ENCODE data around the gene SEMA3G. TPM values are rescaled to one million over a fixed set of nuclear protein-coding genes. Genes with fewer than 3 reads are reported as not detected.
A peak's percentile ranks its signal among the peaks of the same experiment; 100 is the strongest.

SEMA3G gene
- total and polyA plus RNA-seq, 7 experiments from 2014 or later: 0.10 to 0.24 TPM; not detected in 5

GRCh38 chr3:52443791-52444687, 864 bp downstream of the SEMA3G start:
- DNase-seq: no peak
- H3K27ac Mint-ChIP-seq: no peak overlapping the region
- H3K4me3 Mint-ChIP-seq: no peak overlapping the region
- no peak for ATAC-seq
- H3K4me1 Mint-ChIP-seq: peaks cover 6 to 13% (median 9%) of the 10 kb centered on the region in 7 donors
- H3K36me3 ChIP-seq (ENCODE audit: control insufficient read depth in 2 of 3, insufficient read depth in 3 of 3, low read length in 3 of 3): no peaks in the 10 kb centered on the region
- H3K4me1 ChIP-seq (ENCODE audit: control insufficient read depth in 2 of 2, insufficient read depth in 2 of 2, low read length in 2 of 2): peaks cover 0 to 9% of the 10 kb centered on the region in 2 donors
- no peaks in the 10 kb centered on the region for H3K9me3 Mint-ChIP-seq
- H3K36me3 Mint-ChIP-seq: no peaks in the 10 kb centered on the region
- H3K4me3 ChIP-seq (ENCODE audit: low read length): no peak overlapping the region
- no peaks in the 10 kb centered on the region for H3K9me3 ChIP-seq (ENCODE audit: control insufficient read depth in 2 of 3, low read length in 3 of 3)
- no peak overlapping the region for H3K27ac ChIP-seq (ENCODE audit: low read depth, low read length)
- H3K27me3 Mint-ChIP-seq: no peaks in the 10 kb centered on the region
- no peaks in the 10 kb centered on the region for H3K27me3 ChIP-seq (ENCODE audit: control insufficient read depth in 2 of 2, insufficient read depth in 2 of 2, low read length in 2 of 2)
- intact Hi-C loops (cut with micrococcal nuclease): no loop called here
- ChIA-PET POLR2A (interaction anchor here (1.5 kb wide), 1 partner anchor 10 kb away, joined by 9 read pairs; the partner anchor contains the start of gene TNNC1), CTCF (interaction anchor here (1.3 kb wide), 1 partner anchor 13 kb away, joined by 4 read pairs; no protein-coding TSS in a partner anchor)

GRCh38 chr3:52443268-52443610, 1.7 kb downstream of the SEMA3G start:
- Mint-ChIP-seq H3K4me1 (peaks cover 6 to 13% (median 9%) of the 10 kb centered on the region in 7 donors), H3K9me3 (no peaks in the 10 kb centered on the region), H3K36me3 (no peaks in the 10 kb centered on the region), H3K27ac (no peak overlapping the region), H3K27me3 (no peaks in the 10 kb centered on the region), H3K4me3 (peak overlapping the region in 1 of 10 donors; percentile 31)
- ChIA-PET POLR2A (no interaction called here), CTCF (no interaction called here)
- H3K27me3 ChIP-seq (ENCODE audit: control insufficient read depth in 2 of 2, insufficient read depth in 2 of 2, low read length in 2 of 2): no peaks in the 10 kb centered on the region
- no peak overlapping the region for H3K27ac ChIP-seq (ENCODE audit: low read depth, low read length)
- H3K9me3 ChIP-seq (ENCODE audit: control insufficient read depth in 2 of 3, low read length in 3 of 3): no peaks in the 10 kb centered on the region
- H3K4me1 ChIP-seq (ENCODE audit: control insufficient read depth in 2 of 2, insufficient read depth in 2 of 2, low read length in 2 of 2): peaks cover 0 to 9% of the 10 kb centered on the region in 2 donors
- intact Hi-C loops (cut with micrococcal nuclease): no loop called here
- no peak overlapping the region for H3K4me3 ChIP-seq (ENCODE audit: low read length)
- DNase-seq: no peak
- no peaks in the 10 kb centered on the region for H3K36me3 ChIP-seq (ENCODE audit: control insufficient read depth in 2 of 3, insufficient read depth in 3 of 3, low read length in 3 of 3)
- no peak for ATAC-seq

- POLR2A ChIA-PET: no interaction called here
- no peak overlapping the region for H3K27ac ChIP-seq (ENCODE audit: low read depth, low read length)
- no peaks in the 10 kb centered on the region for H3K36me3 ChIP-seq (ENCODE audit: control insufficient read depth in 2 of 3, insufficient read depth in 3 of 3, low read length in 3 of 3)
- no peaks in the 10 kb centered on the region for H3K9me3 ChIP-seq (ENCODE audit: control insufficient read depth in 2 of 3, low read length in 3 of 3)
- CTCF ChIA-PET: no interaction called here
- no peaks in the 10 kb centered on the region for H3K9me3 Mint-ChIP-seq
- H3K27me3 Mint-ChIP-seq: no peaks in the 10 kb centered on the region
- peaks cover 0 to 9% of the 10 kb centered on the region in 2 donors for H3K4me1 ChIP-seq (ENCODE audit: control insufficient read depth in 2 of 2, insufficient read depth in 2 of 2, low read length in 2 of 2)
- no peaks in the 10 kb centered on the region for H3K27me3 ChIP-seq (ENCODE audit: control insufficient read depth in 2 of 2, insufficient read depth in 2 of 2, low read length in 2 of 2)
- no peak for ATAC-seq
- intact Hi-C loops (cut with micrococcal nuclease): no loop called here
- no peak overlapping the region for H3K4me3 Mint-ChIP-seq
- H3K4me1 Mint-ChIP-seq: peaks cover 6 to 12% (median 8%) of the 10 kb centered on the region in 7 donors
- DNase-seq: no peak
- no peaks in the 10 kb centered on the region for H3K36me3 Mint-ChIP-seq
- H3K4me3 ChIP-seq (ENCODE audit: low read length): no peak overlapping the region
- no peak overlapping the region for H3K27ac Mint-ChIP-seq
These were observed 2.3 kb downstream of the SEMA3G start for GRCh38 chr3:52442409-52443267.

GRCh38 chr3:52441772-52442332, 3.1 kb downstream of the SEMA3G start:
- Histone ChIP-seq H3K27me3 (ENCODE audit: control insufficient read depth in 2 of 2, insufficient read depth in 2 of 2, low read length in 2 of 2) (no peaks in the 10 kb centered on the region), H3K4me1 (ENCODE audit: control insufficient read depth in 2 of 2, insufficient read depth in 2 of 2, low read length in 2 of 2) (peaks cover 0 to 3% of the 10 kb centered on the region in 2 donors), H3K4me3 (ENCODE audit: low read length) (no peak overlapping the region), H3K36me3 (ENCODE audit: control insufficient read depth in 2 of 3, insufficient read depth in 3 of 3, low read length in 3 of 3) (no peaks in the 10 kb centered on the region), H3K9me3 (ENCODE audit: control insufficient read depth in 2 of 3, low read length in 3 of 3) (no peaks in the 10 kb centered on the region), H3K27ac (ENCODE audit: low read depth, low read length) (no peak overlapping the region)
- H3K36me3 Mint-ChIP-seq: no peaks in the 10 kb centered on the region
- POLR2A ChIA-PET: no interaction called here
- H3K27ac Mint-ChIP-seq: no peak overlapping the region
- H3K9me3 Mint-ChIP-seq: no peaks in the 10 kb centered on the region
- H3K4me3 Mint-ChIP-seq: no peak overlapping the region
- no peaks in the 10 kb centered on the region for H3K27me3 Mint-ChIP-seq
- intact Hi-C loops (cut with micrococcal nuclease): no loop called here
- ATAC-seq: no peak
- no peak for DNase-seq
- peaks cover 1 to 7% (median 3%) of the 10 kb centered on the region in 7 donors for H3K4me1 Mint-ChIP-seq
- CTCF ChIA-PET: no interaction called here

- Histone ChIP-seq H3K4me1 (ENCODE audit: control insufficient read depth in 2 of 2, insufficient read depth in 2 of 2, low read length in 2 of 2) (no peaks in the 10 kb centered on the region), H3K4me3 (ENCODE audit: low read length) (no peak overlapping the region), H3K36me3 (ENCODE audit: control insufficient read depth in 2 of 3, insufficient read depth in 3 of 3, low read length in 3 of 3) (no peaks in the 10 kb centered on the region), H3K27ac (ENCODE audit: low read depth, low read length) (no peak overlapping the region), H3K27me3 (ENCODE audit: control insufficient read depth in 2 of 2, insufficient read depth in 2 of 2, low read length in 2 of 2) (no peaks in the 10 kb centered on the region), H3K9me3 (ENCODE audit: control insufficient read depth in 2 of 3, low read length in 3 of 3) (no peaks in the 10 kb centered on the region)
- DNase-seq: no peak
- H3K4me3 Mint-ChIP-seq: no peak overlapping the region
- intact Hi-C loops (cut with micrococcal nuclease): no loop called here
- H3K4me1 Mint-ChIP-seq: peaks cover 0 to 7% (median 2%) of the 10 kb centered on the region in 7 donors
- H3K27ac Mint-ChIP-seq: no peak overlapping the region
- no peaks in the 10 kb centered on the region for H3K36me3 Mint-ChIP-seq
- ChIA-PET CTCF (no interaction called here), POLR2A (no interaction called here)
- H3K9me3 Mint-ChIP-seq: no peaks in the 10 kb centered on the region
- no peak for ATAC-seq
- H3K27me3 Mint-ChIP-seq: no peaks in the 10 kb centered on the region
These were observed 3.7 kb downstream of the SEMA3G start for GRCh38 chr3:52441091-52441771.

- POLR2A ChIA-PET: no interaction called here
- no peaks in the 10 kb centered on the region for H3K36me3 ChIP-seq (ENCODE audit: control insufficient read depth in 2 of 3, insufficient read depth in 3 of 3, low read length in 3 of 3)
- Mint-ChIP-seq H3K27ac (no peak overlapping the region), H3K27me3 (peaks cover 0 to 4% (median 0%) of the 10 kb centered on the region in 5 donors), H3K4me1 (peaks cover 0 to 6% (median 2%) of the 10 kb centered on the region in 7 donors), H3K36me3 (no peaks in the 10 kb centered on the region), H3K4me3 (no peak overlapping the region), H3K9me3 (no peaks in the 10 kb centered on the region)
- H3K9me3 ChIP-seq (ENCODE audit: control insufficient read depth in 2 of 3, low read length in 3 of 3): no peaks in the 10 kb centered on the region
- H3K27me3 ChIP-seq (ENCODE audit: control insufficient read depth in 2 of 2, insufficient read depth in 2 of 2, low read length in 2 of 2): no peaks in the 10 kb centered on the region
- intact Hi-C loops (cut with micrococcal nuclease): no loop called here
- ATAC-seq (no peak), DNase-seq (no peak)
- H3K27ac ChIP-seq (ENCODE audit: low read depth, low read length): no peak overlapping the region
- CTCF ChIA-PET: no interaction called here
- H3K4me3 ChIP-seq (ENCODE audit: low read length): no peak overlapping the region
- H3K4me1 ChIP-seq (ENCODE audit: control insufficient read depth in 2 of 2, insufficient read depth in 2 of 2, low read length in 2 of 2): no peaks in the 10 kb centered on the region
These were observed 4.2 kb downstream of the SEMA3G start for GRCh38 chr3:52440671-52441070.
